GM04504 (cell line): Measurements from ENCODE around the gene KIAA0930.

ENCODE experiments used
- DNase-seq: peaks from one replicate; pipeline ENCODE4 v3.0.0-alpha.2; 2012; ENCODE audit warnings: low read depth

Gene KIAA0930

GRCh38 chr22:45172881-45173585 lies 67.7 kb downstream of the KIAA0930 start:
- no peak for DNase-seq

- DNase-seq, result no peak
Observed at GRCh38 chr22:45171830-45172229, 68.9 kb downstream of the KIAA0930 start.

GRCh38 chr22:45169591-45170466 lies 70.9 kb downstream of the KIAA0930 start:
- no peak for DNase-seq

- no peak for DNase-seq
Observed at GRCh38 chr22:45166932-45167331, 73.8 kb downstream of the KIAA0930 start.

GRCh38 chr22:45164270-45165088 lies 76.2 kb downstream of the KIAA0930 start:
- no peak for DNase-seq

- DNase-seq, result peak; percentile 93
Observed at GRCh38 chr22:45163451-45164269, 77.0 kb downstream of the KIAA0930 start, which contains the start of gene NUP50. TSS of gene NUP50 (plus strand) at chr22:45163925. CDS start at chr22:45168178, 4,253 bp downstream.

GRCh38 chr22:45163099-45163450 lies 77.6 kb downstream of the KIAA0930 start:
- DNase-seq, result no peak

GRCh38 chr22:45162531-45162930 lies 78.2 kb downstream of the KIAA0930 start:
- DNase-seq, result no peak

- no peak for DNase-seq
Observed at GRCh38 chr22:45159652-45160462, 80.8 kb downstream of the KIAA0930 start.

- no peak for DNase-seq
Observed at GRCh38 chr22:45157907-45158306, 82.8 kb downstream of the KIAA0930 start.

GRCh38 chr22:45155050-45155840 lies 85.4 kb downstream of the KIAA0930 start:
- DNase-seq, result peak; percentile 68

- peak; percentile 34 for DNase-seq
Observed at GRCh38 chr22:45154383-45154782, 86.3 kb downstream of the KIAA0930 start.

- no peak for DNase-seq
Observed at GRCh38 chr22:45151503-45151902, 89.2 kb downstream of the KIAA0930 start.

GRCh38 chr22:45150139-45150538 lies 90.6 kb downstream of the KIAA0930 start:
- DNase-seq, result no peak

GRCh38 chr22:45149671-45150070 lies 91.0 kb downstream of the KIAA0930 start:
- no peak for DNase-seq

GRCh38 chr22:45144916-45145315 lies 95.8 kb downstream of the KIAA0930 start:
- DNase-seq, result no peak

GRCh38 chr22:45142376-45142775 lies 98.3 kb downstream of the KIAA0930 start:
- no peak for DNase-seq
